HG02870 (cell line): Measurements from ENCODE around the gene SPTBN1.
"Not testable (repeated sequence)": the region's sequence is repeated elsewhere in the genome, so short reads cannot be mapped to it uniquely, and the experiment has no call there.

ENCODE experiments used
- ATAC-seq: cut with Tn5 transposase; IDR thresholded peaks from one replicate; pipeline ENCODE4 v1.9.1; 2021; ENCODE audit warnings: mild to moderate bottlenecking, moderate library complexity; ENCODE audit not compliant: unreplicated experiment

The SPTBN1 gene

GRCh38 chr2:54499661-54500060, 43.5 kb downstream of the SPTBN1 start:
- no peak for ATAC-seq

DNA sequence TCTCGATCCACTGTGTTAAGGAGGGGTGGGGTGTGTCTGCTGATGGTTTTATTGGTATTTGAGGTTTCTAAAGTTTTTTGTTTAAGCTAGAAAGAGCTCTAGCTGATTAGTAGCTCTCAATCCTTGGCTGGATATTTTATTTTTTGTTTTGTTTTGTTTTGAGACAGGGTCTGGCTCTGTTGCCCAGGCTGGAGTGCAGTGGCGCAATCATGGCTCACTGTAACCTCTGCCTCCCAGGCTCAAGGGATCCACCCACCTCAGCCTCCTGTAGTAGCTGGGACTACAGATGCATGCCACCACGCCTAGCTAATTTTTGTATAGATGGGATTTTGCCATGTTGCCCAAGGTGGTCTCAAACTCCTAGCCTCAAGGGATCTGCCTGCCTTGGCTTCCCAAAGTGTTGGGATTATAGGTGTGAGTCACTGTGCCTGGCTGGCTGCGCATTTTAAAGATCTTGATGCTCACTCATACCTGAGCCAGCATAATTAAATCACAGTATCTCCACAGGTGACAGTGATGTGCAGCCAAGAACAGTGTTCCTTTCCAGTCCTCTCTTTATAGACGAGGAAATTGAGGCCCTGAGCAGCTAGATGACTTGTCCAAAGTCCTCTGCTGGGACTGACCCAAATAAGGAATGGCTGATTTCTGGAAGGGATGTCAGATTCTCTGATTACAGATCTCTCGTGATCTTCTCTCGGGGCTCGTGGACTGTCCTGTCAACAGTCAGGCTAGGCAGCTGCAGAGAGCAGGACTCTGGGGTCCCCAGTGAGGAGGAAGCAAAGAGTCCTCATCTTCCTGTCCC, 44.5 kb downstream of the SPTBN1 start:
- no peak for ATAC-seq

DNA sequence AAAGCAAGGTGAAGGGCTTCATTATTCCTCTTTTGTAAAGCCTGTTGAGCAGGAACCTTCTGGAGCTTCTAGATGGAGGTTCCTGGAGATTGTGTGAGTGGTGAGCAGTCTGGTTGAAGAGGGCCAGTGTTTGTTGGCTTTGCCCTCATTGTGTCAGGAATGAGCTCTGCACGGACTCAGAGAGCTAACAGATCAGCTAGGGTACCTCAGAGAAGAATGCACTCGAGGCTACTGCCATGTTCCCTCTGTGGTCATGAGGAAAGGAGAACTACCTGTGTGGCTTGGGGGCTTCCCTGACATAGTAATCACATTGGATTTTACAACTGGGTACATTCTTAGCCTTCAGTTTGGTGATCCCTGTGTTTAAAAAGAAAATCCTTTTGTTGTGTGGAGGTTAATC, 46.6 kb downstream of the SPTBN1 start:
- no peak for ATAC-seq

GRCh38 chr2:54503192-54503591, 47.1 kb downstream of the SPTBN1 start:
- no peak for ATAC-seq

- no peak for ATAC-seq
Observed at GRCh38 chr2:54503828-54504227, 47.7 kb downstream of the SPTBN1 start.

- no peak for ATAC-seq
Observed at GRCh38 chr2:54504866-54505265, 48.7 kb downstream of the SPTBN1 start.

DNA sequence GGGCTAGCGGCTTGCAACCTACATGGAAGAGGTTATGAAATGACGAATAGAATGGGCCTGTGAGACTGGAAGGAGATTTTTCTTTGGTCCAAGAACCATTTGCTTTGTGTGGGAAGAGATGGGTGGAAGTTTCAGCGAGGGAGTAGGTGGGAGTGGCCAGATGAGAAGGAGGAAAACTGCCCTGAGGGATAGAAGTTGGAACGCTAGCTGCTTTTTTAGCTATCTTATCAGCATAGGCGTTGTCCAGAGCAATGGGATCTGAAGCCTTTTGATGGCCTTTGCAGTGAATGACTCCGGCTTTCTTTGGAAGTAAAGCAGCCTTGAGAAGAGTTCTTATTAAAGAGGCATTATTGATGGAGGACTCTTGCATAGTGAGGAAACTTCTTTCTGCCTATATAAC, 52.4 kb downstream of the SPTBN1 start:
- no peak for ATAC-seq

DNA sequence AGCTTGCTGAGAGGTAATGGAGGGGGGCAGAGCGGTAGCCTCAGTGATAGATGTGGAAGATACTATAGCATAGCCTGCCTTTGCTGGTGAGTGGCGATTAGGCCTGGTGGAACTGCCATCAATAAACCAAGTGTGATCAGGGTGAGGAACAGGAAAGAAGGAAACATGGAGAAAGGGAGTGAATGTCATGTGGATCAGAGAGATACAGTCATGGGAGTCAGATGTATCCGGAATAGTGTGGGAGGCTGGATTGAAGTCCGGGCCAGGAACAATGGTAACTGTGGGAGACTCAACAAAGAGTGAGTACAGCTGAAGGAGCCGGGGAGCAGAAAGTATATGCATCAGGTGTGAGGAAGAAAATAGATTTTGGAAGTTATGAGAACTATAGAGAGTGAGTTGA, 52.9 kb downstream of the SPTBN1 start:
- ATAC-seq, result not testable (repeated sequence)

DNA sequence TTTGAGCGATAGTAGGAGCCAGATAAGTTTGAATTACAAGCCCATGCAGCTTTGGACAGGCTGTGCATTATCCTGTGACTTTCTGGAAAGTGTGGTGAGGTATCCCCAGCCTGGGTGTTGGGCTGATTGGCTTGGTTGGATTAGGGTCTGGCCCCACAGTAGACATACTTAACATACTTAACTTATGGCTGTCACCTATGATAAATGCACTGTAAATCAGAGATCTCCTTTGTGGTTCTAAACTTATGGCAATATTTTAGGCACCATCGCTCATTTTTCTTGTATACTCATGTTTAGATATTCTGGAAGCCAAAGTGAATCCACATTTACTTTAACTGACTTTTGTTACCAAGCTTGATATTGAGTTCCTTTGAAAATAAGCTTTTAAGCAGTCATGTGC, 54.8 kb downstream of the SPTBN1 start:
- no peak for ATAC-seq

DNA sequence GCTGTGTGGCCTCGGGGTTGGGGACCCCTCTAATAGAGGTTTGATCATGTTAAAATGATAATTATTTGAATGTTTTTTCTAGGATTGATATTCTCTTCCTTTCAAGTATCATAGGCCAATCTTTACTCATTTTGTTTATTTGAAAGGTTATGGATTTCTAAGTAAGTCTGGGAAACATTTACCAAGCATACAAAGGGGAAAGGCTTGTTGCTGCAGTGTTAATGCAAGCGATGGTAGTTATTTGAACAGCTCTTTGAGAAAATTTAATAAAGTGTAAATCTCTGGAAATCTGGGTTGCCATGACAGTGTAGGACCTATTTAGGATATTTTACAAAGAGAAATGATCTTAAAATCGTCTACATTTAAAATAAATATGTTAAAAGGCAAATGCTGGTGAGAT, 56.1 kb downstream of the SPTBN1 start:
- no peak for ATAC-seq

DNA sequence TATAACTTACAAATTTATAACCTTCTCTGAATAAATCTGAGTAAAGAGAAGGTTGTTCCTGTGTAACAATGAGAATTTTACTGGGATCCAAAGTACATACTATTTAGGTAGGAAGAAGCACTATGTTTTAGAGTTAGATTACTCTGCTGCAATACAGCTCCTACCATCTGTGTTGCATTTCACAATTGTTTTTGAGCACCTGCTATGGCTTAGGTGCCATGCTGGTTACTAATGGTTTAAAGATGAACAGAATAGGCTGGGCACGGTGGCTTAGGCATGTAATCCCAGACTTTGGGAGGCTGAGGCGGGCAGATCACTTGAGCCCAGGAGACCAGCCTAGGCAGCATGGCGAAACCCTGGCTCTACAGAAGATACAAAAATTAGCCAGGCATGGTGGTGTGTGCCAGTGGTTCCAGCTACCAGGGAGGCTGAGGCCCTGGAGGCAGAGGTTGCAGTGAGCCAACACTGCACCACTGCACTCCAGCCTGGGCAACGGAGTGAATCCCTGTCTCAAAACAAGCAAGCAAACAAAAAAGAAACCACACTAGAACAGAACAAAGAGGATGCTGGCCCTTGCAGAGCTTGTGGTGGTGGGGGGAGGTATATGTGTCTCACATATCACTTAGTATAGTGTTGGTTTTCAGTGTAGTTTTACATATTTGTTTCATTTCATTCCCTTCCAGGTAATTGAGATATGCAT, 56.7 kb downstream of the SPTBN1 start:
- ATAC-seq, result no peak

- ATAC-seq, result no peak
Observed at GRCh38 chr2:54513363-54513715, 57.2 kb downstream of the SPTBN1 start.

DNA sequence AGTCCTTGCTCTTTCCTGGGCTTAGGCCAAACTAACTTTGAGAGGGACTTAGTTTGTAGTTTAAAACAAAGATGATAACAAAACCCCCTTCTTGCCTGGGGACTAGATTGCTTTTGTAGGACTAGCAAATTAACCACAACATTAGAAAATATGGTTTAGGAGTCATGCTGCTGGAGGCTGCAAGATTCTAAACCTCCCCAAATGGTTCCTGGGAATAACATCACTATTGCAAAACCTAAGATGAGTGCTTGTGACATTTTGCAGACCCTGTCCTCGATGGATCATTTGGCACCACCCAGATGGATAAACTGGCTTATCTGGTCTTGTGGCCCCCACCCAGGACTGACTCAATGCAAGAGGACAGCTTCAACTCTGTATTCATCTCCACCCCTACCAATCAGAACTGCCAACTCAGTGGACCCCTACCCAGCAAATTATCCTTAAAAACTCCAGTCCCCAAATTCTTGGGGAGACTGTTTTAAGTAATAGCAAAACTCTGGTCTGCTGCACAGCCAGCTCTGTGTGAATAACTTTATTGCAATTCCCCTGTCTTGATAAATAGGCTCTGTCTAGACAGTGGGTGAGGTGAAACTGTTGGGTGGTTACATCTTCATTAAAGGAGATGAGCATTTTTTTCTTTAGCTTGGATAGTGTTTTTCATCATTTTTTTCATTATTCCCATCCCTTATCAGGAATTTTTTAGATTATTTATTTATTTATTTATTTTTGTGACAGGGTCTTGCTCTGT, 58.9 kb downstream of the SPTBN1 start:
- no peak for ATAC-seq

GRCh38 chr2:54516842-54517241, 60.7 kb downstream of the SPTBN1 start:
- no peak for ATAC-seq

DNA sequence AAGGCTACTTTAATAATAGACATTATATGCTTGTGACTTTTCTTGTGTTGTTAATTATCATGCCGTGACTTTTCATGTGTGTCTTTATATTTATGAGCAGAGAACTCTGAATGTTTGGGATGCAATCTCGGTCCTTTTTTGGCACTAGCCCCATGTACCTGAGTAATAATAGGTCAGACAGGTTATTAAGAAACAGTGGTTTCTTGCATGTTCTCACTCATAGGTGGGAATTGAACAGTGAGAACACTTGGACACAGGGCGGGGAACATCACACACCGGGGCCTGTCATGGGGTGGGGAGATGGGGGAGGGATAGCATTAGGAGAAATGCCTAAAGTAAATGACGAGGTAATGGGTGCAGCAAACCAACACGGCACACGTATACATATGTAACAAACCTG, 61.9 kb downstream of the SPTBN1 start:
- ATAC-seq, result not testable (repeated sequence)

- no peak for ATAC-seq
Observed at GRCh38 chr2:54518430-54518829, 62.3 kb downstream of the SPTBN1 start.

GRCh38 chr2:54519841-54520459, 63.8 kb downstream of the SPTBN1 start:
- ATAC-seq, result no peak

DNA sequence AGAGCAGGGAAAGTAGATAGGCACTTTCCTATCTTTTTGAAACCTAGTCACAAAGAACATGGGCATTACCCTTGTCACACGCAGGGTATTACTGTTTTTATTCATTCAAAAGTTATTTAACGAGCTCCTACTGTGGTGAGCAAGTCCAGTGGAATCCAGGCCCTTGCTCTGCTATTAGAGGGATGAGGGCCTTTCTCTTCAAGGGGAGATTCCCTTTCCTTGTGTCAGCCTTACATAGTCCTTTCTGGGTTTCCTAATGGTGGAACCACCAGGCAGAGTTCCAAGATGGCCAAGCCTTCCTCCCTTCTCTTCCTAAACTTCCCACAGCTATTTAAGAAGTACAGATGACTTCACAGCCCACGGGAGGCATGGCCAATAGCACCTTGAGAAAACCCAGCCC, 64.6 kb downstream of the SPTBN1 start:
- no peak for ATAC-seq

DNA sequence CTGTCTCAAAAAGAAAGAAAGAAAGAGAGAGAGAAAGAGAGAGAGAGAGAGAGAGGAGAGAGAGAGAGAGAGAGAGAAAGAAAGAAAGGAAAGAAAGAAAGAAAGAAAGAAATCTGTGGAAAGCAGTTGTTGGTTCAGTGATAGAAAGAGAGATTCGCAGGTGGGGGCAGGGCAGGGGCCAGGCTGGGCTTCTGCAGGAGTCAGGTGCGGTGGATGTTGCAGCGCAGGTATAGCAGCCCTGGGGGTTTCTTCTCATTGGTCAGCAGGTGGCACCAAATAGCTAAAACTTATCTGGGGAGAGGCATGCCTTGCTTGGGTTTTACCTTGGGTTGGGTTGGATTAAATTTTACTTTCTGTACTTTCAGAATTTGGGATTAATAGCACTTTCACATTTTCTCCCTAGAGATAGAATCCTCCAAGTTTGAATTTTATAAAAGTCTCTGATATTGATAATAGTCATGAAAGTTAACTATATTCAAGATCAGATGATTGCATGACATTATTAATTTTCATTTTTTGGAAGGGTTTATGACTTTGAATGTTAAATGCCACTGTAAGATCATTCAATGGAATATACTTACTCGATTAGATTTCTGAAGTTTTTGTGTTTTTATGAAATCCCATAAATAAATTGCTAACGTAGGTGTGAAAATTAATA, 66.6 kb downstream of the SPTBN1 start:
- peak; percentile 71 for ATAC-seq

DNA sequence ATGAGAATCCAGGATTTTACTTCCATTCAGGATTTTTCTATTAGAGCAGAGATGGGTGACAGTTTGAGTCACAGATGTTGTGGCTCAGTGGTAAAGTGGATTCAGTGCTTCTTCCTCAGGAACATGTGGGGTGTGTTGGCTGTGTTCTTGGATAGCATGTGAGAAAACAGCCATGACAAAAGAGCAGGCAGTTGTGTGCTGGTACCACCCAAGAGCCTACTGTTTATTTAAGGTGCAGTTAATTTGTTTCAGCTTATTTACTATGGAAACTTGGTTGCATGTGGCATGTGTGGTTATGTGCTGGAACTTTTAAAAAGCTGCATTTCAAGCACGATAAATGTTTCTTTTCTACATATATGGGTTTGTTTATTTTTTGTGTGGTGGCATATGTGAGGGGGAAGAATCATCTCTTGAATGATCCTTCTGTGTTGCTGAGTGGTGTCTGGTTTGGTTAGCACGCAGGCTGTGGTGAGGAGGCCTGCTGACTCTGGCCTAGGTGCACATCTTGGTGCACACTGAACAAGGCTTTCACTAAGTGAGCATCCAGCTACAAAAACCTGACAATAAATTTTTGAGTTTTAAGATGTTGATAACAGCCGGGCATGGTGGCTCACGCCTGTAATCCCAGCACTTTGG, 67.3 kb downstream of the SPTBN1 start:
- ATAC-seq, result no peak
